ENCODE measurements around the gene EIF4EBP3.

GRCh38 chr5:140556438-140556837, 9.0 kb downstream of the EIF4EBP3 start:
- peak in 1 of 2 donors; percentile 9 for TF ChIP-seq RAD21 (IDR thresholded peaks at IDR 0.05)
- TF ChIP-seq CTCF (IDR thresholded peaks at IDR 0.05; ENCODE audit: low read depth, low read length, missing input control), result no peak
- no peak for TF ChIP-seq REST (IDR thresholded peaks at IDR 0.05)
- TF ChIP-seq, protein P1, sequence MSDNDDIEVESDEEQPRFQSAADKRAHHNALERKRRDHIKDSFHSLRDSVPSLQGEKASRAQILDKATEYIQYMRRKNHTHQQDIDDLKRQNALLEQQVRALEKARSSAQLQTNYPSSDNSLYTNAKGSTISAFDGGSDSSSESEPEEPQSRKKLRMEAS (IDR thresholded peaks at IDR 0.05), result no peak
